Muscle of arm (tissue), 12 donors: ENCODE data around the gene C15orf40. TPM values are rescaled to one million over a fixed set of nuclear protein-coding genes. Genes with fewer than 3 reads are reported as not detected.

Experiments
- DNase-seq: peaks from one replicate; pipeline ENCODE4 v3.0.0-alpha.2; 2013
- polyA plus RNA-seq, 12 donors: library from polyadenylated mRNA; unstranded; fragments of 120-200 nt; gene quantifications; one replicate each; pipeline ENCODE4 v1.2.1, GENCODE V29; 2013; ENCODE audit not compliant: insufficient read length in 12 of 12

C15orf40 gene
- polyA plus RNA-seq, 12 donors = 14.6 to 23.7 (median 18.8) TPM; not detected in 1

DNA sequence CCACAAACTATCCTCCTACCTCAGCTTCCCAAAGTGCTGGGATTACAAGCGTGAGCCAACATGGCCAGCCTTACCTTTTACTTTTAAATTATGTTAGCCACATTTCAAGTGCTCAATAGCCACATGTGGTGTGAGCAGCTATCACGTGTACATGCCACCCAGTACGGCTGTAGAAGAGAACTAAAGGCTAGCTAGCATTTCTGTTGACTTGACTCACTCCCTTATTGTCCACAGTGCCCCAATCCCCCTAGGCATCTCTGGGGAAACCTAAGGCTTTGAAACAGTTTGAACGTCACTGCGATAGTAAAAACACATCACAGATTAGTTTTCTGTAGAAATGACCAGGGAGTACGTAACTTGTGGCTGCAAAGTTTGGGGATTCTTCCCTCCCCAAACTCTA is 12.0 kb downstream of the C15orf40 start:
- no peak for DNase-seq

DNA sequence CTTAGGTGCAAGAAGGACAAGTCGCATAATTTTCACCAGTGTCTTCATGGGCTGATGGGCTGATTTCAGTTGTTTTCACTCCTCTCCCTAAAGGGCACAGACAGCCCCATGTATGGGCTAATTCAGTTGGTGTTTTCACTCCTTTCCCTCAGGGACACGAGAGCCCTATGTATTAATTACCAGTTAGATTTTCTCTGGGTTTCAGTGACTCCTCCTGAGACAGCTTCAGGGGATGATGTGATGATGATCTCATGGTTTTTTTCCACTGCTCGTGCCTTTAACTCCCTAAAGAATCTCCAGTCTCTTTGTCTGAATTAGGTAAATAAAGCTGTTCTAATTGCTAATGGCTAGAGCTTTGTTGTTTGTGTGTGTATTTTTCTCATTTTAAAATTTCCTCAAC is 15.5 kb downstream of the C15orf40 start:
- DNase-seq = no peak

DNA sequence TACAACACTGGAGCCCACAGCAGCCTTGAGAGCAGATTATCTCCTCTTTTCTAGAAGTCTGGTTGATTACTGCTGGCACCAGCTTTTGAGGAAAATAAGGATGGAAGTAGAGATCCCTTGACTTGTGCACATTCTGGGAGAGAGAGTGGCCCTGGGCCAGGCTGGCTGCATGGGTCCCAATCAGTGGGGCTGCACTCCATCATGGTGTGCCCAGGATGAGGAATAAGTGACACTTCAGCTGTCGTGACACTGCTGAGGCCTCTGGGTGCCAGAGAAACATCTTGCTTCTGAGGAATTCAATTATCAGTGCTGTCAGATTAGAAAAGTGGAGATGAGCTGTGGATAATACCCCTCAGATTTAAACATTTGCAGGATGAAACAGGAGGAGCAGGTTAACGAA is 16.4 kb downstream of the C15orf40 start:
- DNase-seq = no peak

DNA sequence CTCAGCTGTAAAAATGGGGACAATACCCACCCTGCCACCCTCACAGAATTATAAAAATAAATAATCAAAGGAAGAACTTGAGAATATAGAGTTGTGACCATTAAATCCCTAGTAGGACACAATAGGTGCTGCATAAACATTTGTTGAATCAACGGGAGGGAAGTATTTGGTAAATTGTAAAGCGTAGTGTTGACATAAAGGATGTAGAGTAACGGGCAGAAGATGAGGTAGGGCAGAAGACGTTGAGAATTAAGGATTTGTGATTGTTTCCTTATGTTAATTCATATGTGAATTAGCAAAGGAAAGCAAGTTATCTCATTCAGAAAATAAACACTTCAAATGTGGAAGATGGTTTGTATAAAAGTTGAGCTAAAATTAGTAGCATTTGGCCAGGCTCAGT is 18.3 kb downstream of the C15orf40 start:
- DNase-seq = no peak

DNA sequence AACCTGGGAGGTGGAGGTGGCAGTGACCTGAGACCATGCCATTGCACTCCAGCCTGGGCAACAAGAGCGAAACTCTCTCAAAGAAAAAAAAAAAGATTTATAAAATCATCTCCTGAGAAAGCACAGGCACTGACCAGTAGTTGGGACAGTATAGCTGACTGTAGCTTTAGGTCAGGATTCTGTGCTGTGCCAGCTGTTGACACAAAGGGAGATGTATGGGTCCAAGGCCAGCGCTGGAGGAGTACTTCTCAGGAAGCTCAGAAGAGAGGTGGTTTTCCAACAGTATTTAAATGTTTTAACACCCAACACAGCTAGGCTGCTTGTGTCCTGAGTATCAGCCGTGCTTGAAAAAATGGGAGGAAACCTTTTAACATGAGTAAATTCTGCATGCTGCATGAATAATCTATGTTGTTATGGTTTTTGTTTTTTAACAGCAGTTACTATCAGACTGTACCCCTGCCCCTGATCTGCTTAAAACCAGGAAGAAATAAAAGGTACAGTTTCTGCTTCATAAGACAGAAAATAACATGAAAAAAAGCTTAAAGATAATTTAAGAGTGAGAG is 18.9 kb downstream of the C15orf40 start:
- no peak for DNase-seq

DNA sequence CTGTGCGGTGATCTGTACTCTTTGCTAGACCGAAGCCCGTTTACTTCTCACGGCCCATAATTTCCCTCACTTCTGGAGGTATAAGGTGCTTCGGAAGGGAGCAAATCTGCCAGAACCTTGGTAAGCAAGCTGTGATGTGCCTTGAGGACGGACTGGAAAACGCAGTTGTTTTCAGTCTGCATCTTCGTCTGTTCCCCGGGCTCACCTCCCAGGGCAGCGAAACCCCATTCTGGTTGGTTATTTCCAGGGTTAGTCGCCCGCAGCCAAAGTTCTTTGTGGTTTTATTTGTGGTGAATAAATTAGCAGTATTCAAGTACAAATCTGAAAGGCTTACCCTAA is 25.0 kb downstream of the C15orf40 start:
- DNase-seq = no peak

DNA sequence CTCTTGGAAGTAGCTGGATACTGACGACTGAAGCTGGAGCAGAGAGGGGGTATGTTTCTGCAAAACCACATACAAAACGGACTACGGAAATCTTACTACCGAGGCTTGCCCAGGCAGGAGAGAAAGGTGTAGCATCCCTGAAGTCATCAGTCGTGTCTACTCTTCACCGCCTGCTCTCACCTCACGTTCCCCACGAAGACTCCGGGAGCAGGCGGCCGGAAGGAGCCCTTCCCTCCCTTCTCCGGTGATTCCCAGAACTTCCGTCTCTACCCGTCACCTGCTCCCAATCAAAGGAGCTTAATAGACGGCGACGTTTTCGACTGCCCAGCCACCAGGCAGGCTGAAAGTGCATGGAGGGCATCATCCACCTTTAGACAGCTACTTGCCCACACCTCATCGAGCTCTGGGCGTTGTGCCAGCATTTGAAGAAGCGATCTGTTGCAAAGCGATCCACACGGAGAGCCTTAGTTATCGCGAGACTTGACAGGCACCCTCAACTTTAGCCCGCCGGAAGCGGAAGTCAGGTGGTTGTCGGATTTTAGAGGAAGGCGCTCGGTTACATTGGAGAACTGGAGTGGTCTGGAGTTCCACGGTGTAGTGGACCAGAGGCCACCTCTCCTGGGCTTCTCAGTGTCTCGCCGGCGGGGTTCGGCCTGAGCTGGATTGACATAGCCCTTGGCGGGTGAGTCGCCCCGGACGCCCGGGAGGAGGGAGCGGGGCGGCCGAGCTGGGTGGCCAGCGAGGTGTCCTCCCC is 25.6 kb downstream of the C15orf40 start, which contains the start of gene RAMAC:
Gene RAMAC, plus strand, starts transcription at position 523 of the 754 bp plus-strand sequence. CDS start 2,809 bp downstream, outside the sequence.
- peak; percentile 95 for DNase-seq

DNA sequence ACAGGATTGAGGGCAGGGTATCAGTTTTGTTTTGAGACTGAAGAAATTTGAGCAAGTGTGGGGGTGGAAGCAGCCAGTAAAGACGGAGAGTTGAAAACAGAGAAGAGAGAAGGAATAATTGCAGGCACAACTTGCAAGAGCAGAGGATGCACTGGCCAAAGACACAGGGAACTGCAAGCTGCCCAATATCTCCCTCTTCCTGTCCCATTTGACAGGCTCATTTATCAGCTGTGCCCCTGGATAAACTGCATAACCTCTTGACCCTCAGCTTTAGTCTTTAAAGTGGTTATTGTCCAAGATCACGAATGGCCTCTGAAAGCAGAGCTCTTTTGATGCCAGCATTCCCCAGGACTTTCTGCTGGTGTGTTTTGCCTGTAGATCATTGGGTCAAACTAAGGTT is 30.5 kb downstream of the C15orf40 start:
- DNase-seq = no peak

DNA sequence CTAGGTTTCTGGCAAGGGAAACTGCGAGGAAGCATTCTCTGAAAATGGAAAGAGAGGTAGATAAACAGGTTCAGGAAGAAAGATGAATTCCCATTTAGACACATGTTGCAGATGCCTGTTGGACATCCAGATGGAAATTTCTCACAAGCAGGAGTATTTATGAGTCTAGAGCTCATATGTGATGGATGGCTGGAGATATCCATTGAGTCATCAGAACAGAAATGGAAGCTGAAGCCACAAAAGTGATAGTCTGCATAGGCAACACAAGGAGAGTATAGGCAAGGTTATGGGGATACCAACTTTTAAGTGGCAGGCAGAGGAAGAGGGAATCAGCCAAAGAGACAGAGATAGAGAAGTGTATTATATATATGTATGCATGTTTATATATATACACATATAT is 31.7 kb downstream of the C15orf40 start:
- no peak for DNase-seq

DNA sequence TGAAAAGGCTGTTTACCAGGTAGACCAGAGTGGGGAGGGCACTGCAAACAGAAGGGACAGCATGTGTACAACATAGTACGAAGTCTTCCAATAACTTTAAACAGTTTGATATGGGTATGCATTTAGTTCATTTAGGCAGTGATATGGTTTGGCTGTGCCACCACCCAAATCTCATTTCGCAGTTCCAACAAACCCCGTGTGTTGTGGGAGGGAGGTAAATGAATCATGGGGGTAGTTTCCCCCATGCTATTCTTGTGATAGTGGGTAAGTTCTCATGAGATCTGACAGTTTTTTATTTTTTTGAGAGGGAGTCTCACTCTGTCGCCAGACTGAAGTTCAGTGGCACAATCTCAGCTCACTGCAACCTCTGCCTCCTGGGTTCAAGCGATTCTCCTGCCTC is 33.0 kb downstream of the C15orf40 start:
- no peak for DNase-seq

DNA sequence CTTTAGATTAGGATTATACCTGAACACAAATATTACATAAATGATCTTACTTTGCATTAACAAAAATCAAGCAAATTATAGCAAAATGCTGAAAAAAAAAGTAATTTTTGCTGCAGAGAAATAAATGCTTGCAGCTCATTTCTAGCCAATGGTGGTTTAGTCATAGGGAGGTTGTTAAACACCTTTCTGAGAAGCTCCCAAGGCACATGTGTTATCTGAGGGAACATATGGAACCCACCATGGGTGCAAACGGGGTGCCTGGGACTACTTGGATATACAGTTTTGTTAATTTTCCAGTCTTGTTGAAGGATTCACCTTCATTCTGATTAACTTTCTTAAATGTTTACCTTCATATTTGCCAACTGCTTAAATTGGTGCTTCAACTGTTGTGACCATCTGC is 34.4 kb downstream of the C15orf40 start:
- DNase-seq = no peak

DNA sequence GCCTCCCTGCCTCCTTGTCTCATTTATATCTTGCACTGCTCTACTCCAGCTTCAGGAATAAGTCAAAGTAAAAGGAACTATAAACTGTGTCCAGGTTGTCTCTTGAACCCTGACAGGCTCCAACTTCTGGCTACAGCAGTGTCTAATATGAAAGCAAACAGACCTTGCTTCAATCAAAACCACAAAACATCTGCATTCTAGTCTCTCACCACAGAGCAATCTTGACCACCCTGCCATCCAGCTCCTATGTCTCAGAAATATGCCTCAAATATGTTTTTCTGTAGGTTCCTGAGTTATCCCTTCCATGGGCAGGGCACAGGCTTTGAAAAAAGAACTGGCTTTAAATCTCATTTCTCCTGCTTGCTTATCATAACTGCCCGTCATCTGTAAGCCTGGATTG is 38.4 kb downstream of the C15orf40 start:
- DNase-seq = no peak

DNA sequence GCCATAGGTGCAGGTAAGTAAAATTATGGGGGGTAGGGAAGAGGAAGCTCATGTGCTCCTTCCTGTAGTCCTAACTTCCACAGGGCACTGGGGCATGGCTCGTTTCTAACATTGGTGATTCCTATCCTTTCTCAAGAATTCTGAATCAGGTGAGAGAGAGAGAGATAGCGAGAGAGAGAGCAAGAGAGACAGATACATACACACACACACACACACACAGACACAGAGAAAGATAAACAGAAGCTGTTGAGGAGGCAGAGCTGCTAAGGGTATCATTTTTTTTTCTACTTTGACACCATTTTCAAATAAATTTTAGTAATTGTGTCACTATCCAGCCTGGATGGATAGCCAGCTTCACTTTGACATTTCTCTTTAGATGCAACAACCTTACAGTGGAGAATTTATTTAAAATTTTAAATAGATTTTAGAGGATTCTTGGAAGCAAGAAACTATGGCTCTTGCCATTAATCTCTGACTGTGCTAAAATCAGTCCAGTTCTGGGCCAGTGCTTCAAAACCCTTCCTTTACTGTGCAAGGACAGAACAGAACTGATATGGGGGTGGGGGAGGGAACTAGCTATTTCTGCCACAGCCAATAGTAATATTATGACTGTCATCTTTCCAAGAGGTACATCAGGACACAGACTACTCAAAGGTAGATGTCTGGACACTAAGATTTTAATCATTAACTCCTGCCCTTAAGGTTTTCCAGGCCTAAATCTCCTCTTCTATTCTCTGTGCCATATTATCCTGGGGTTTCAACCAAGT is 40.0 kb downstream of the C15orf40 start:
- no peak for DNase-seq

DNA sequence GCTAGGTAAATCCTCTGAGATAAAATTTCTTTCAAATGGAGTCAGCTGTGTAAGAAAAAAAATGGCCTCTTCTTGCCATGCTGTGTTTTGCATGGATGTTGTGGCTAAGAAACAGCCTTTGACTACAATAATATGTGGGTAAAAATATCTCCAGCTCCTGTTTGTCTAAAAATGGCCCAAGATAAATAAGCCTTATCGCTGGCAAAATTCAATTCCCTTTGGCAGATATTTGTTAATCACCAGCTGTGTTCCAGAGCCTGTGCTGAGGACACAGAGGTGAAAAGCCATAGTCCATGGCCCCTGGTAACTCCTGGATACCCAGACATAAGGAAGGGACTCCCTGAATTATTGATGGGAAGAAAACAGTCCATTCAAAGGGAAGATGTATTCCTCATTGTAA is 40.7 kb downstream of the C15orf40 start:
- DNase-seq = no peak

DNA sequence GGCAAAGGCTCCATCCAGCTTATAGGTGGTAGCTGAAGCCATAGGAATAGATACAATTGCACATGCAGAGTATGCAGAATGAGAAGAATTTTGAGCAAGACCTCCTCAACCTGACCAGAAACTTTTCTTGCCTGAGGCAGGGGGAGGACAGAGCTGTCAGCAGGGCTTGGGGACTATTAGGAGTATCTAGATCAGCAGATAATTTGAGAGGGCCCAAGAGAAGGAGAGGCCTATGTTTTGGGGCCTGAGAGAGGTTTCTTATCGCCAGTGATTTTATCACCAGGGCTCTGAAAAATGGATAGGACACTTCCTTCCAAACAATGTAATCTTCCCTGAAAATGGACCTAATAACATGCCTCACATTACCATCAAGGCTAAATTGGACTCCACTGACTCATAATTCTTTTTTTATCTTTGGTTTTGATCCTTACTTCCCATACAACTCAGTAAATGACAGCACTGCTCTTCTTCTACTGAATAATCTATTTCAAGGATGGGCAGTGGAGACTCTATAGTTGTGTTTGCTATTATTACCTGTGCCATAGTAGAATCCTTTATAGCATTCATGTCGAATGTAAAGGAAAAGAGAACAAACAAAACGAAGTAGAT is 41.3 kb downstream of the C15orf40 start:
- DNase-seq = no peak

DNA sequence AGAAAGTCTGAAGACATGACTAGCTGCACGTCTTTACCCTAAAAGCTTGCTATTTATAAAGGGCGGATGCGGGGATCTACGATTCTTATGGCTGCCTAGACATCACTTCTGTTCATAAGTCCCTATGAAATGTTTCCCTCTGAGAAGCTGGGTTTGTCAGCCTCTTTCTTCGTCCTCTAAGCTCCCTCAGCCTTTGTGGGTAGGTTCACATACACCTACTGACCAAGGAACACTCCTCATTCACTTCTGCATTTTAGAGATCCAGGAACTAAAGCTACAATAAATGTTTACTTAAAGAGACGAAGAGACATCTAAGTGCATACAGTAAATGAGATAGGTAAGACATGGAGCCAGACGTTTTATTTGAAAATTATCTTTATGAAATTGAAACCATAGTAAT is 42.1 kb downstream of the C15orf40 start:
- no peak for DNase-seq

DNA sequence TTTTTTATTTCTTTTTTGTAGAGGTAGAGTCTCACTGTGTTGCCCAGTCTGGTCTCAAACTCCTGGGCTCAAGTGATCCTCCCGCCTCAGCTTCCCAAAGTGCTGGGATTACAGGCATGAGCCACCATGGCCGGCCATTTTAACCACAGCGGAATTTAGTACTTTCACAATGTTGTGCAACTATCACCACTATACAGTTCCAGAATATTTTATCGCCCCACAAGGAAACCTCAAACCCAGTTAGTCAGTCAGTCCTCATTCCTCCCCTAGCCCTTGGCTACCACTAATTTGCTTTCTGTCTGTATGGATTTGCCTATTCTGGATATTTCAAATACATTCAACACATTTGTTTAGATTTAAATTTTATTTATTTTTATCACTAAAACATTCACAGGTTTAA is 43.4 kb downstream of the C15orf40 start:
- DNase-seq = no peak

DNA sequence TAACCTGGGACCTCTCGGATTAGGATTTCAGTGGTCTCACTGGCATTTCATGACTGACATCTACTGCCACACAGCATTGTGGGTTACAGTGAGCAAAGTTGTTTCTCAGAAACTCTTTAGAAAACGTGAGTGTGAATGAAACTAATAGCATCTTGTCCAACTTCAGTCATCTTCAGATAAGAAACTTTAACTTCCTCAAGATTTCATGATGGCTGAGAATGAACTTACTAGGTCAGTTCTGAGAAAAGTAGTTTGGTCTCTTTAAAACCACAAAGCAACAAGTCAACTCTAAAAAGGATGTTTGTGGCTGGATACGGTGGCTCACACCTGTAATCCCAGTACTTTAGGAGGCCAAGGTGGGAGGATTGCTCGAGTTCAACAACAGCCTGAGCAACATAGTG is 44.8 kb downstream of the C15orf40 start:
- DNase-seq = no peak

DNA sequence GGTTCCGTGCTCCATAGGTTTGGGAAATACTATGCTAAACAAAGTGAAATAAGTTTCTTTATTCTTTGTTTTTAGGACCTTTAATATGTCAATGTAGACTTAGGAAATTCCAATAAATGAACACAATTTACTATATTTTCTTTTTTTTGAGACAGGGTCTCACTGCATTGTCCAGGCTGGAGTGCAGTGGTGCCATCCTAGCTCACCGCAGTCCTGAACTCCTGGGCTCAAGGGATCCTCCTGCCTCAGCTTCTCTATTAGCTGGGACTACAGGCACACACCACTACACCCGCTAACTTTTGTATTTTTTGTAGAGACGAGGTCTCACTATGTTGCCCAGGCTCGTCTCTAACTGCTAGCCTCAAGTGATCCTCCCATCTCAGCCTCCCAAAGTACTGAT is 46.5 kb downstream of the C15orf40 start:
- no peak for DNase-seq

DNA sequence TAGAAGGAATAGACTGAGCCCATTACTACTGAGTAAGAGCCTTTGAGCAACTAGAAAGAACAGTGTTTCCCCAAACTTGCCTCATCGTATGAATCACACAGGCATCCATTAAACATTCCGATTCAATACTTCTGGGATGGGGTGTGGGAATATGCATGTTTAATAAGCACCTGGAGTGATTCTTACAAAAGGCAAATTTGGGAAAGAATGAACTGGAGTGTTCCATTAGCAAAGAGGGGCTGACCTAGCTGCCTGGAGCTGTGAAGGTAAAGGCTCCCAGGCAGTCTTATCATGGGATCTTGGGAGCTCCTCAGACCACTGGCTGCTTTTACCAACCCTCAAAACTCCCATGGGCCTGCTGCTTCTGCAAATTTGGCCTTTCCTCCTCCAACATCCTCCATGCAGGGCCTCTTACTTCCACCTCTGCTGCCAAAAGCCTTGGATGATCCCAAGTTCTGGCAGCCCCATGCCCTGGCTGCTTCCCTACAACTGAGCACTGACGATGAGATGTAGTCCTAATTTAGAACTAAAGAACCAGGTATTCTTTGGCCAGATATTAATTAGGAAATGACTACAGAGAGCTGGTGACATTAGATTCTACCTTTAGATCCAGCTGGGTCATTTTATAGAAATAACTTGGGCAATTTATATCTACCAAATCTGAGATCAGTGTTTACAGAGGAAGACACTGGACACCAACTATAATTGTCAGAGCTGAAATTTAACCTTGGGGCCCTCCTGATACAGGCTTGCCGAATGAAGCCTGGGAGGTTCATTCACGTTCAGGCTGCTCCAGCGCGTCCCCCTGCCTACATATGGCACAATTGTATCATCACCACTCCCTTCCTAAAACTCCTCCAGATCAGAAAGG is 47.7 kb downstream of the C15orf40 start:
- DNase-seq = no peak

DNA sequence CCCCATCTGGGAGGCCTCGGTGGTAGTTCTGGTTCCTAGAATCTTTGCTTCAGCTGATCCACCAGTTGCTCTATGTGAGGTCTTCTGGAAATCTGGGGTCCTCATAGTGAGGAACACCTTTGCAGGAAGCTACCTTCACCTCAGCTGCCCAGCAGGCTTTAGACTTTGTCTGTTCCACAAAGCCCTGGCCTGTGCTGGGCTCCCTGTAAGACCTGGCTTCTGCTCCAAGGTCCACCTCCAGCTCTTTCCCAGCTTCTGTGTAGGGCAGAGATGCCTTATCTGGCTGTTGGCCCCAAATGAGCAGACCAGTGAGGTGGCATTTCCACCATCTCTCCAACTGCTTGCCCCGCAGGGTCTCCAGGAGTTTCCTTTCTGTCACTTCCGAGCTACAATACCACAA is 50.7 kb downstream of the C15orf40 start:
- no peak for DNase-seq

DNA sequence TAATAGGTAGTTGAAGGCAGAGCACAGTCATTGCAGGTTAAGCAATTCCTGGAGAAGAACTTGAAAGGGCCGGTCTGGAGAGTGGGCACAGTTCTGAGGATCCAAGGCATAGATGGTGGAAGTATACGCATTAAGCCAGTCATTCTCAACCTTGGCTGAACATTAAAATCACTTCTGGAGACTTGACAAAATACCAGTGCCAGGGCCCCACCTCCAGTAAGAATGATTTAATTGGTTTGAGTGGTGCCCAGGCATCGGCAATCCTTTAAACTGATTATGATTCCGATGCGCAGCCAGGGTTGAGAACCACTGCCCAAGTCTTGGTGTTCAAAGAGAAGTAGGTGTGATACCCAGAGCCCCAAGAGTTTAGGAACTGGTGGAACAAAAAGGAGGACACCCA is 52.0 kb downstream of the C15orf40 start:
- no peak for DNase-seq
